GM21717 (cell line): ENCODE measurements around the gene SIK3.
"Not testable (repeated sequence)": the region's sequence is repeated elsewhere in the genome, so short reads cannot be mapped to it uniquely, and the experiment has no call there.

ENCODE experiments used
- ATAC-seq: cut with Tn5 transposase; IDR thresholded peaks from one replicate; pipeline ENCODE4 v1.9.1; 2021; ENCODE audit warnings: mild to moderate bottlenecking, moderate library complexity; ENCODE audit not compliant: unreplicated experiment

SIK3 gene

DNA sequence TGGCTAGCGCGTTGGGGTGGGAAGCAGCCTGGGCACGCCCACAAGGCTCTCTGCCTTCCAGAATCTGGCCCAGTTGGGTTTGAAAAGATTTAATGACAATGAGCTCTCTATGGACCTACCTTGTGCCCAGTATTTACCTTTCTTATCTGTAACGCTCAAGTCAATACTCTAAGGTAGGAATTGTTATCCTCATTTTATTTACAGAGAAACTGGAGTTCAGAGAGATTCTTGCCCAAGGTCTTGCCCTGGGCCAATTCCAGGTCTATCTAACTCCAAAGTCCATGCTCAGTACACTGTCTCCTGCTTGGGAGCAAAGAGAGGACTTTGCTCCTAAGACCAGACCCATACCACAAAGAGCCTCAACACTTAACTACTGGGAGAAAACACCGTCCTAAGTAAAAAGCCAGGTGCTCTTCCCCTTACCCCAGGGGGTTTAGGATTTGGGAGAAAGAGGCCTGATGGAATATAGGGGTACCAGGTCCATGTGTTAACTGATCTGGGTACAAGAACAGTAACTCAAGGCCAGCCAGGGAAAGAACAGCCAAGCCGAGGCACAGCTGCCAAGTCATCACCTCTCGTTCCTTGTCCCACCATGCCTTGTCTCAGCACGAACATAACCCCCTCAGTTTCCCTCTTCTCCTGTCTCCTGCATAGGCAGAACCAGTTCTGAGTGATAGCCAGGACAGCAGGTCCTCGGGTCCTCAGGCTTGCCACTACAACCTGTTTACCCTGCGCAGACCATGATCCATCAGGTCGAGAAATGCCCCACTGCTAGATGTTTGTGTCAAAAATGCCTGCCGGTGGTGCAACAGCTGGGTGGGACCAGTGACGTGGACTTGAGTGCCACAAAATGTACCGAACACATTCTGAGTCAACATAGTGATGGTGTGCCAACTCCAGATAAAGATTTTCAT lies 289.7 kb downstream of the SIK3 start:
- ATAC-seq = no peak

- no peak for ATAC-seq
Observed at GRCh38 chr11:116807601-116808261, 290.5 kb downstream of the SIK3 start.

GRCh38 chr11:116804001-116804400 lies 294.2 kb downstream of the SIK3 start:
- ATAC-seq = no peak

GRCh38 chr11:116801662-116802061 lies 296.6 kb downstream of the SIK3 start:
- not testable (repeated sequence) for ATAC-seq

DNA sequence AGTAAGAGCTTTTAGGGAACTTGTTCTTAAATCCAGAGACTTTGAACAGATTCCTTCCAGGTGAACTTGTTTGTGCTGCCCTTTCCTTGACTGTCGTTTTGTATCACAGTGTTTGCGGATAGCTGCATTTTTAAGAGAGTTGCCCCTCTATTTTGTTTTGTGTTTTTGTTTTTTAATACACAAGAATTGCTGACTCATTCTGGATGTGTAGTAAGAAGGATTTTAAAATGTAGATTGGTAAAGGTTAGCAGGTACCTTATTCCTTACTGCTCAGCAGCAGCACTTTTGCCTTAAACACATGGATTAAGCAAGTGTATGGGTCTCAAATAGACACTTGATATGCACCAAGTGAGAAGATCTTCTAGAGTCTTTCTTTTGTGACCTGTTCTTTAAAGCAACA lies 297.6 kb downstream of the SIK3 start:
- ATAC-seq = no peak

DNA sequence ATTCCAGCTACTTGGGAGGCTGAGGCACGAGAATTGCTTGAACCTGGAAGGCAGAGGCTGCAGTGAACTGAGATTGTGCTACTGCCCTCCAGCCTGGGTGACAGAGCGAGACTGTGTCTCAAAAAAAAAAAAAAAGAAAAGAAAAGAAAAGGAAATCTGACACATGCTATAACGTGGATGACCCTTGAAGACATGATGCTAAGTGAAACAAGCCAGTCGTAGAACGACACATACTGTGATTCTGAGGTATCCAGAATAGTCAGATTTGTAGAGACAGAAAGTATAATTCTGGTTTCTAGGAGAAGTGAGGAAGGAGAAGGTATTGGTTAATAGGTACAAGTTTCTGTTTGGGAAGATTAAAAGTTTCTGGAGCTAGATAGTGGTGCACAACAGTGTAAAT lies 299.9 kb downstream of the SIK3 start:
- no peak for ATAC-seq

DNA sequence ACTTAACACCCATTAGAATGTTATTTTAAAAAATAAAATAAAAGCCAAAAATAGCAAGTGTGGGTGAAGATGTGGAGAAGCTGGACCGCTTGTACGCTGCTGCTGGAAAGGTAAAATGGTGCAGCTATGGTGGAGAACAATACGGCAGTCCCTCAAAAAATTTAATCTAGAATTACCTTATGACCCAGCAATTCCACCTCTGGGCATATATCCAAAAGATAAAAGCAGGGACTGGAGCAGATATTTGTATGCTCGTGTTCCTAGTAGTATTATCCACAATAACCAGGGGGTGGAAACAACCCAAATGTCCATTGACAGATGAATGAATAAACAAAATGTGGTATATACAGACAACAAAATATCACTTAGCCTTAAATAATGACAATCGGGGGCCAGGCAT lies 300.4 kb downstream of the SIK3 start:
- no peak for ATAC-seq

- no peak for ATAC-seq
Observed at GRCh38 chr11:116796548-116796947, 301.7 kb downstream of the SIK3 start.

GRCh38 chr11:116794851-116795250 lies 303.4 kb downstream of the SIK3 start:
- ATAC-seq = no peak

- ATAC-seq = no peak
Observed at GRCh38 chr11:116793772-116794097, 304.5 kb downstream of the SIK3 start.
